K562 (cell line): Measurements from ENCODE around the gene UBXN6.

Experiments used
- TF ChIP-seq, protein P1 (sequence below), 3 experiments: IDR thresholded peaks in 2 of 3; conservative IDR thresholded peaks in 1 of 3; 2 replicates each; pipeline ENCODE4 v1.5.1; 2011 to 2012; ENCODE audit warnings: low read length in 3 of 3, mild to moderate bottlenecking in 3 of 3, control low read depth in 2 of 3, improper control_type of control experiment in 1 of 3, inconsistent platforms in 1 of 3, low read depth in 1 of 3, mixed read lengths in 1 of 3, moderate library complexity in 1 of 3; ENCODE audit not compliant: insufficient read depth in 2 of 3
- TF ChIP-seq, protein P2 (sequence below): fragments of 450-650 bp; IDR thresholded peaks from one replicate; pipeline ENCODE4 v1.6.1; 2018; ENCODE audit warnings: mild to moderate bottlenecking, moderate library complexity; ENCODE audit not compliant: partially characterized antibody
- TF ChIP-seq, protein P3 (sequence below): sonication (generic); formaldehyde crosslinking; IDR thresholded peaks from 2 replicates; pipeline ENCODE4 v1.8.1; 2023; ENCODE audit warnings: mild to moderate bottlenecking, missing genetic modification reagents, moderate library complexity

DNA sequence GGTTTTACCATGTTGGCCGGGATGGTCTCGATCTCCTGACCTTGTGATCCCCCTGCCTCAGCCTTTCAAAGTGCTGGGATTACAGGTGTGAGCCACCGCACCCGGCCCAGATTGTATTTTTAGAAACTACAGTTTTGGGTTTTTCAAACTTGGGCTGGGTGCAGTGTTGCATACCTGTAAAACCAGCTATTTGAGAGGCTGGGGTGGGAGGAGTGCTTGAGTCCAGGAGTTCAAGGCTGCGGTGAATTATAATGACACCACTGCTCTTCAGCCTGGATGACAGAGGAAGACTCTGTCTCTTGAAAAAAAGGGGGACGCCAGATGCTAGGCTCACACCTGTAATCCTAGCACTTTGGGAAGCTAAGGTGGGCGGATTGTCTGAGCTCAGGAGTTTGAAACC is 51.0 kb downstream of the UBXN6 start:
- TF ChIP-seq, protein P1, sequence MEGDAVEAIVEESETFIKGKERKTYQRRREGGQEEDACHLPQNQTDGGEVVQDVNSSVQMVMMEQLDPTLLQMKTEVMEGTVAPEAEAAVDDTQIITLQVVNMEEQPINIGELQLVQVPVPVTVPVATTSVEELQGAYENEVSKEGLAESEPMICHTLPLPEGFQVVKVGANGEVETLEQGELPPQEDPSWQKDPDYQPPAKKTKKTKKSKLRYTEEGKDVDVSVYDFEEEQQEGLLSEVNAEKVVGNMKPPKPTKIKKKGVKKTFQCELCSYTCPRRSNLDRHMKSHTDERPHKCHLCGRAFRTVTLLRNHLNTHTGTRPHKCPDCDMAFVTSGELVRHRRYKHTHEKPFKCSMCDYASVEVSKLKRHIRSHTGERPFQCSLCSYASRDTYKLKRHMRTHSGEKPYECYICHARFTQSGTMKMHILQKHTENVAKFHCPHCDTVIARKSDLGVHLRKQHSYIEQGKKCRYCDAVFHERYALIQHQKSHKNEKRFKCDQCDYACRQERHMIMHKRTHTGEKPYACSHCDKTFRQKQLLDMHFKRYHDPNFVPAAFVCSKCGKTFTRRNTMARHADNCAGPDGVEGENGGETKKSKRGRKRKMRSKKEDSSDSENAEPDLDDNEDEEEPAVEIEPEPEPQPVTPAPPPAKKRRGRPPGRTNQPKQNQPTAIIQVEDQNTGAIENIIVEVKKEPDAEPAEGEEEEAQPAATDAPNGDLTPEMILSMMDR (IDR thresholded peaks at IDR 0.05 in 2 of 3, conservative IDR thresholded peaks at IDR 0.05 in 1 of 3; ENCODE audit: insufficient read depth in 2 of 3, low read depth in 1 of 3, low read length in 3 of 3) = no peak
- TF ChIP-seq, protein P2, sequence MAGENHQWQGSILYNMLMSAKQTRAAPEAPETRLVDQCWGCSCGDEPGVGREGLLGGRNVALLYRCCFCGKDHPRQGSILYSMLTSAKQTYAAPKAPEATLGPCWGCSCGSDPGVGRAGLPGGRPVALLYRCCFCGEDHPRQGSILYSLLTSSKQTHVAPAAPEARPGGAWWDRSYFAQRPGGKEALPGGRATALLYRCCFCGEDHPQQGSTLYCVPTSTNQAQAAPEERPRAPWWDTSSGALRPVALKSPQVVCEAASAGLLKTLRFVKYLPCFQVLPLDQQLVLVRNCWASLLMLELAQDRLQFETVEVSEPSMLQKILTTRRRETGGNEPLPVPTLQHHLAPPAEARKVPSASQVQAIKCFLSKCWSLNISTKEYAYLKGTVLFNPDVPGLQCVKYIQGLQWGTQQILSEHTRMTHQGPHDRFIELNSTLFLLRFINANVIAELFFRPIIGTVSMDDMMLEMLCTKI = no peak
- TF ChIP-seq, protein P3, sequence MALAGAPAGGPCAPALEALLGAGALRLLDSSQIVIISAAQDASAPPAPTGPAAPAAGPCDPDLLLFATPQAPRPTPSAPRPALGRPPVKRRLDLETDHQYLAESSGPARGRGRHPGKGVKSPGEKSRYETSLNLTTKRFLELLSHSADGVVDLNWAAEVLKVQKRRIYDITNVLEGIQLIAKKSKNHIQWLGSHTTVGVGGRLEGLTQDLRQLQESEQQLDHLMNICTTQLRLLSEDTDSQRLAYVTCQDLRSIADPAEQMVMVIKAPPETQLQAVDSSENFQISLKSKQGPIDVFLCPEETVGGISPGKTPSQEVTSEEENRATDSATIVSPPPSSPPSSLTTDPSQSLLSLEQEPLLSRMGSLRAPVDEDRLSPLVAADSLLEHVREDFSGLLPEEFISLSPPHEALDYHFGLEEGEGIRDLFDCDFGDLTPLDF (CRISPR knock-in tag) = no peak
